Karpas-422 (cell line): ENCODE data around the gene BORCS8. TPM values are rescaled to one million over a fixed set of nuclear protein-coding genes. Genes with fewer than 3 reads are reported as not detected.

Source experiments
- DNase-seq: peaks from one replicate; pipeline ENCODE4 v3.0.0-alpha.2; 2015
- H2AFZ ChIP-seq: fragments of 200-600 bp; sonication (generic); 2 replicates; pipeline ENCODE4 v1.6.1; 2014; ENCODE audit warnings: antibody characterized with exemption, low read length, mixed read lengths
- H3K27ac ChIP-seq: fragments of 200-600 bp; sonication (generic); 2 replicates; pipeline ENCODE4 v1.5.1; 2014; ENCODE audit warnings: mild to moderate bottlenecking, low read length, moderate library complexity
- H3K27me3 ChIP-seq: fragments of 200-600 bp; sonication (generic); 2 replicates; pipeline ENCODE4 v1.6.1; 2014; ENCODE audit warnings: low read length, mixed read lengths
- H3K36me3 ChIP-seq: fragments of 200-600 bp; sonication (generic); 2 replicates; pipeline ENCODE4 v1.6.1; 2014; ENCODE audit warnings: low read length, mixed read lengths; ENCODE audit not compliant: insufficient read depth
- H3K4me1 ChIP-seq: fragments of 200-600 bp; sonication (generic); 2 replicates; pipeline ENCODE4 v1.6.1; 2014; ENCODE audit warnings: mild to moderate bottlenecking, low read length, mixed read lengths
- H3K4me2 ChIP-seq: fragments of 200-600 bp; sonication (generic); 2 replicates; pipeline ENCODE4 v1.6.1; 2014; ENCODE audit warnings: low read length, low read depth, mild to moderate bottlenecking; ENCODE audit not compliant: poor library complexity, severe bottlenecking
- H3K4me3 ChIP-seq: fragments of 200-600 bp; sonication (generic); 2 replicates; pipeline ENCODE4 v1.5.1; 2014; ENCODE audit warnings: mild to moderate bottlenecking, antibody characterized with exemption, low read length, mixed read lengths
- H3K79me2 ChIP-seq: fragments of 200-600 bp; sonication (generic); 2 replicates; pipeline ENCODE4 v1.6.1; 2014; ENCODE audit warnings: mild to moderate bottlenecking, low read length, mixed read lengths
- H3K9ac ChIP-seq: fragments of 200-600 bp; sonication (generic); 2 replicates; pipeline ENCODE4 v1.6.0; 2014; ENCODE audit warnings: low read length
- H3K9me2 ChIP-seq: fragments of 200-600 bp; sonication (generic), shearing (Covaris generic); replicated peaks from 2 replicates; pipeline ENCODE4 v1.6.0; 2014; ENCODE audit warnings: mild to moderate bottlenecking, low read length, moderate library complexity; ENCODE audit not compliant: insufficient read depth
- H3K9me3 ChIP-seq: fragments of 300-700, 200-600 bp; sonication (generic); 2 replicates; pipeline ENCODE4 v1.6.1; 2014; ENCODE audit warnings: low read length, mixed read lengths
- H4K20me1 ChIP-seq: fragments of 200-600 bp; sonication (generic); 2 replicates; pipeline ENCODE4 v1.6.1; 2014; ENCODE audit warnings: mild to moderate bottlenecking, antibody characterized with exemption, low read length, low read depth; ENCODE audit not compliant: insufficient read depth
- total RNA-seq: library from RNA; depleted of rRNA; stranded (reverse); fragments of >200 nt; shearing (Covaris generic); gene quantifications from 2 replicates; pipeline ENCODE4 v1.2.3, GENCODE V29; 2014; ENCODE audit warnings: low replicate concordance

BORCS8 gene
- total RNA-seq, 1 experiment from 2014 or later = 6.6 TPM

- Histone ChIP-seq H3K9me2 (no peaks in the 10 kb centered on the region), H3K27me3 (no peaks in the 10 kb centered on the region), H3K9ac (no peak overlapping the region), H2AFZ (no peak overlapping the region), H3K27ac (no peak overlapping the region), H3K4me2 (no peak overlapping the region), H3K9me3 (peaks cover 10% of the 10 kb centered on the region), H3K79me2 (no peaks in the 10 kb centered on the region), H3K4me3 (no peak overlapping the region), H3K4me1 (peaks cover 10% of the 10 kb centered on the region), H4K20me1 (no peaks in the 10 kb centered on the region), H3K36me3 (no peaks in the 10 kb centered on the region)
- DNase-seq = no peak
Observed at GRCh38 chr19:19229701-19230100, 37.7 kb upstream of the BORCS8 start.

- DNase-seq = no peak
- Histone ChIP-seq H3K4me3 (no peak overlapping the region), H3K4me1 (peaks cover 10% of the 10 kb centered on the region), H3K9me3 (no peaks in the 10 kb centered on the region), H3K79me2 (no peaks in the 10 kb centered on the region), H3K4me2 (no peak overlapping the region), H2AFZ (no peak overlapping the region), H3K27ac (no peak overlapping the region), H4K20me1 (no peaks in the 10 kb centered on the region), H3K36me3 (no peaks in the 10 kb centered on the region), H3K9ac (no peak overlapping the region), H3K9me2 (no peaks in the 10 kb centered on the region), H3K27me3 (no peaks in the 10 kb centered on the region)
Observed at GRCh38 chr19:19227217-19227616, 35.3 kb upstream of the BORCS8 start.

- no peak overlapping the region for H3K27ac ChIP-seq
- H3K4me3 ChIP-seq = no peak overlapping the region
- H3K27me3 ChIP-seq = no peaks in the 10 kb centered on the region
- no peaks in the 10 kb centered on the region for H4K20me1 ChIP-seq
- H3K9me3 ChIP-seq = no peaks in the 10 kb centered on the region
- H3K9me2 ChIP-seq = no peaks in the 10 kb centered on the region
- H3K4me2 ChIP-seq = no peak overlapping the region
- no peaks in the 10 kb centered on the region for H3K79me2 ChIP-seq
- no peak overlapping the region for H2AFZ ChIP-seq
- peaks cover 10% of the 10 kb centered on the region for H3K4me1 ChIP-seq
- no peaks in the 10 kb centered on the region for H3K36me3 ChIP-seq
- no peak overlapping the region for H3K9ac ChIP-seq
- no peak for DNase-seq
Observed at GRCh38 chr19:19226663-19227062, 34.7 kb upstream of the BORCS8 start.

GRCh38 chr19:19226204-19226603, 34.3 kb upstream of the BORCS8 start:
- Histone ChIP-seq H3K4me2 (no peak overlapping the region), H3K9me3 (no peaks in the 10 kb centered on the region), H3K36me3 (no peaks in the 10 kb centered on the region), H3K79me2 (no peaks in the 10 kb centered on the region), H3K4me1 (peaks cover 10% of the 10 kb centered on the region), H3K4me3 (no peak overlapping the region), H3K27ac (no peak overlapping the region), H3K27me3 (no peaks in the 10 kb centered on the region), H3K9ac (no peak overlapping the region), H4K20me1 (no peaks in the 10 kb centered on the region), H3K9me2 (no peaks in the 10 kb centered on the region), H2AFZ (no peak overlapping the region)
- DNase-seq = no peak

- Histone ChIP-seq H3K27ac (no peak overlapping the region), H2AFZ (peak overlapping the region; percentile 43; the same call in 1 of the 2 replicates), H3K9ac (peak overlapping the region; percentile 43), H3K4me2 (peak overlapping the region; percentile 53), H3K4me3 (peak overlapping the region; percentile 35; the same call in 1 of the 2 replicates), H3K36me3 (no peaks in the 10 kb centered on the region), H3K27me3 (no peaks in the 10 kb centered on the region), H3K79me2 (no peaks in the 10 kb centered on the region), H4K20me1 (no peaks in the 10 kb centered on the region), H3K4me1 (peaks cover 10% of the 10 kb centered on the region), H3K9me3 (no peaks in the 10 kb centered on the region), H3K9me2 (no peaks in the 10 kb centered on the region)
- DNase-seq = peak; percentile 90
Observed at GRCh38 chr19:19224852-19225494, 33.0 kb upstream of the BORCS8 start.

- no peaks in the 10 kb centered on the region for H3K9me3 ChIP-seq
- H3K27ac ChIP-seq = no peak overlapping the region
- H2AFZ ChIP-seq = 0 out of 2 replicates have a peak overlapping the region, but pooled peaks have one; percentile 43
- no peaks in the 10 kb centered on the region for H3K27me3 ChIP-seq
- DNase-seq = no peak
- H3K79me2 ChIP-seq = no peaks in the 10 kb centered on the region
- no peaks in the 10 kb centered on the region for H4K20me1 ChIP-seq
- peak overlapping the region; percentile 35; the same call in 1 of the 2 replicates for H3K4me3 ChIP-seq
- H3K9ac ChIP-seq = peak overlapping the region; percentile 43; the same call in 1 of the 2 replicates
- H3K4me2 ChIP-seq = peak overlapping the region; percentile 53
- peaks cover 10% of the 10 kb centered on the region for H3K4me1 ChIP-seq
- H3K36me3 ChIP-seq = no peaks in the 10 kb centered on the region
- H3K9me2 ChIP-seq = no peaks in the 10 kb centered on the region
Observed at GRCh38 chr19:19224150-19224851, 32.3 kb upstream of the BORCS8 start.

GRCh38 chr19:19223636-19224035, 31.7 kb upstream of the BORCS8 start:
- H3K79me2 ChIP-seq = no peaks in the 10 kb centered on the region
- H4K20me1 ChIP-seq = no peaks in the 10 kb centered on the region
- H3K36me3 ChIP-seq = no peaks in the 10 kb centered on the region
- H3K9me2 ChIP-seq = no peaks in the 10 kb centered on the region
- DNase-seq = no peak
- H3K27me3 ChIP-seq = no peaks in the 10 kb centered on the region
- H3K4me1 ChIP-seq = peaks cover 10% of the 10 kb centered on the region
- H3K4me3 ChIP-seq = no peak overlapping the region
- H3K9me3 ChIP-seq = no peaks in the 10 kb centered on the region
- H3K4me2 ChIP-seq = no peak overlapping the region
- no peak overlapping the region for H3K9ac ChIP-seq
- H3K27ac ChIP-seq = no peak overlapping the region
- H2AFZ ChIP-seq = no peak overlapping the region

GRCh38 chr19:19223060-19223459, 31.1 kb upstream of the BORCS8 start:
- Histone ChIP-seq H3K27me3 (no peaks in the 10 kb centered on the region), H2AFZ (no peak overlapping the region), H3K4me2 (no peak overlapping the region), H4K20me1 (no peaks in the 10 kb centered on the region), H3K9me3 (no peaks in the 10 kb centered on the region), H3K36me3 (no peaks in the 10 kb centered on the region), H3K4me3 (no peak overlapping the region), H3K79me2 (no peaks in the 10 kb centered on the region), H3K9ac (no peak overlapping the region), H3K4me1 (peaks cover 10% of the 10 kb centered on the region), H3K27ac (no peak overlapping the region), H3K9me2 (no peaks in the 10 kb centered on the region)
- DNase-seq = no peak
